GM23248 (cell line): Measurements from ENCODE around the gene AGXT2.

ENCODE experiments used
- EZH2 ChIP-seq: fragments of 200-600 bp; sonication (generic); IDR thresholded peaks from 2 replicates; pipeline ENCODE4 v1.6.1; 2018; ENCODE audit warnings: antibody characterized with exemption, mild to moderate bottlenecking; ENCODE audit not compliant: insufficient read depth, poor library complexity, severe bottlenecking
- EZH2phosphoT487 ChIP-seq: fragments of 200-600 bp; sonication (generic); IDR thresholded peaks from 2 replicates; pipeline ENCODE4 v1.6.1; 2018; ENCODE audit warnings: antibody characterized with exemption, moderate library complexity, mild to moderate bottlenecking, low read depth; ENCODE audit not compliant: insufficient read depth

DNA sequence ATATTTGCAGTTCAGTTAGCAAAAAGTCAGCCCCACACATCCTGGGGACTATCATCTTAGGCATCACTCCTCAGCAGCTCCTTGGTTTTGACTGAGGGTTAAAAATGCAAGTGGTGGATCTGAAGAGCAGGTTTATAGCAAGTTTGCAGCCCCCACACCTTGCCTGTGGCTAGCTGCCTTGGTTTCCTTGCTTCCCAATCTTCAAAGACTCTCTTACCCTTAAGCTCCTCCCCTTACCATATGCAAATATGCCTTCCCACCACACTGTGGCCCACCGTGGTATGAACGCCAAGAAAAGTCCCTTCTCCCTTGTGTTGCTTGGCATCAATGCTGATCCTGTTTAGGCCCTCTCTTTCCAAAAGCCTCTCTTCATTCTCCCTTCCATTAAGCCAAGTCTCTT is 45.0 kb upstream of the AGXT2 start:
- TF ChIP-seq EZH2phosphoT487 (no peak), EZH2 (no peak)
